Measurements from ENCODE around the gene LIFR. TPM values are rescaled to one million over a fixed set of nuclear protein-coding genes. Genes with fewer than 3 reads are reported as not detected.

The LIFR gene
- total RNA-seq, 6 donors from 2014 or later = 69.1 to 103 (median 85.8) TPM

DNA sequence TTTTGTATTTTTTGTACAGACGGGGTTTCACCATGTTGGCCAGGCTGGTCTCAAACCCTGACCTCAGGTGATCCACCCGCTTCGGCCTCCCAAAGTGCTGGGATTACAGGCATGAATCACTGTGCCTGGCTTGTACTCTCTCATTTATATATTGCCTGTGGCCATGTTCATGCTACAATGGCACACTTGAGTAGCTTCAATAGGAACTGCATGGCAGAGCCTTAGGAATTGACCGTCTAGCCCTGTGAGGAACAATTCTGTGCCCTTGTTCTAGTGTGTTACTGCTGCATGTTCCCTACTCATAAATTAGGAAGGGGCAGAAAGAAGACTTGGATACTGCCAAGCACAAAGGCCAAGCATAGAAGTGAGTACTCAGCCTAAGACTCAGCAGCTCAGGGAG is 104.2 kb downstream of the LIFR start:
- 93 to 96% methylated on average over 4 of the region's 4 CpGs for WGBS, 2 donors
- Histone ChIP-seq H3K27me3 (no peaks in the 10 kb centered on the region), H3K27ac (no peak overlapping the region), H3K36me3 (no peaks in the 10 kb centered on the region), H3K4me3 (no peak overlapping the region), H3K4me1 (peaks cover 0 to 4% (median 0%) of the 10 kb centered on the region in 4 donors), H3K9me3 (no peaks in the 10 kb centered on the region)
- no peak for ATAC-seq (ENCODE audit: low FRiP score in 2 of 2)
- no peak for DNase-seq
- TF ChIP-seq, protein P1, sequence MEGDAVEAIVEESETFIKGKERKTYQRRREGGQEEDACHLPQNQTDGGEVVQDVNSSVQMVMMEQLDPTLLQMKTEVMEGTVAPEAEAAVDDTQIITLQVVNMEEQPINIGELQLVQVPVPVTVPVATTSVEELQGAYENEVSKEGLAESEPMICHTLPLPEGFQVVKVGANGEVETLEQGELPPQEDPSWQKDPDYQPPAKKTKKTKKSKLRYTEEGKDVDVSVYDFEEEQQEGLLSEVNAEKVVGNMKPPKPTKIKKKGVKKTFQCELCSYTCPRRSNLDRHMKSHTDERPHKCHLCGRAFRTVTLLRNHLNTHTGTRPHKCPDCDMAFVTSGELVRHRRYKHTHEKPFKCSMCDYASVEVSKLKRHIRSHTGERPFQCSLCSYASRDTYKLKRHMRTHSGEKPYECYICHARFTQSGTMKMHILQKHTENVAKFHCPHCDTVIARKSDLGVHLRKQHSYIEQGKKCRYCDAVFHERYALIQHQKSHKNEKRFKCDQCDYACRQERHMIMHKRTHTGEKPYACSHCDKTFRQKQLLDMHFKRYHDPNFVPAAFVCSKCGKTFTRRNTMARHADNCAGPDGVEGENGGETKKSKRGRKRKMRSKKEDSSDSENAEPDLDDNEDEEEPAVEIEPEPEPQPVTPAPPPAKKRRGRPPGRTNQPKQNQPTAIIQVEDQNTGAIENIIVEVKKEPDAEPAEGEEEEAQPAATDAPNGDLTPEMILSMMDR (IDR thresholded peaks at IDR 0.05) = no peak
- no peak for TF ChIP-seq EP300 (IDR thresholded peaks at IDR 0.05)

DNA sequence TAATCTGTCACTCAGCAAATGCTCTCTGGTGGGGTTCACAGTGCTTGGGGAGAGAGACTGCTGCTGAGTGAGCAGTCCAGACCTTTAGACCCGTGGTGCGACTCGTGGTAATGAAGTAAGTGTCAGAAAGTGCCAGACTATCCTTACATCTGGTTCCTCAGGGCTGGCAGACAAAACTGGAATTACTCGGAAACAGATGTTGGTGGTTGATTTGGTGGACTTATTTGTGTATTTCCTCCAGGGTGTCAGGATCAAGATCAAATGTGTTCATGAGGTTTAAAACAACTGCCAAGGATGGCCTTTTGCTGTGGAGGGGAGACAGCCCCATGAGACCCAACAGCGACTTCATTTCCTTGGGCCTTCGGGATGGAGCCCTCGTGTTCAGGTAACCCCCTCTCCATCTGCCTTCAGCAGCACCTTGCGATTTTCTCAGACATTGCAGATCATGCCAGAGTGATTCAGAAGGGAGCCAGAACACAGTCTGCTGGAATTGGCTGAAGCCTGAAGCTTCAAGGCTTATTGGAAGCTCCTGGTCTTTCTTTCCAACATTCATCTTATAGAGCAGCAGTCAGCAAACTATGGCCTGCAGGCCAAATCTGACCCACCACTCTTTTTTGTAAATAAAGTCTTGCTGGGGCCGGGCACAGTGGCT is 105.2 kb downstream of the LIFR start:
- whole genome bisulfite sequencing, 2 donors = 71 to 80% methylated on average over 7 to 9 of the region's 9 CpGs
- TF ChIP-seq, protein P1 (IDR thresholded peaks at IDR 0.05) = no peak
- TF ChIP-seq POLR2A (IDR thresholded peaks at IDR 0.05) (no peak), EP300 (IDR thresholded peaks at IDR 0.05) (no peak), POLR2AphosphoS5 (IDR thresholded peaks at IDR 0.05) (no peak)
- H3K36me3 ChIP-seq = no peaks in the 10 kb centered on the region
- H3K27me3 ChIP-seq = no peaks in the 10 kb centered on the region
- H3K4me3 ChIP-seq = no peak overlapping the region
- H3K4me1 ChIP-seq = peaks cover 0 to 4% (median 0%) of the 10 kb centered on the region in 4 donors
- no peaks in the 10 kb centered on the region for H3K9me3 ChIP-seq
- DNase-seq (no peak), ATAC-seq (ENCODE audit: low FRiP score in 2 of 2) (peak; percentile 20 to 62)
- no peak overlapping the region for H3K27ac ChIP-seq

DNA sequence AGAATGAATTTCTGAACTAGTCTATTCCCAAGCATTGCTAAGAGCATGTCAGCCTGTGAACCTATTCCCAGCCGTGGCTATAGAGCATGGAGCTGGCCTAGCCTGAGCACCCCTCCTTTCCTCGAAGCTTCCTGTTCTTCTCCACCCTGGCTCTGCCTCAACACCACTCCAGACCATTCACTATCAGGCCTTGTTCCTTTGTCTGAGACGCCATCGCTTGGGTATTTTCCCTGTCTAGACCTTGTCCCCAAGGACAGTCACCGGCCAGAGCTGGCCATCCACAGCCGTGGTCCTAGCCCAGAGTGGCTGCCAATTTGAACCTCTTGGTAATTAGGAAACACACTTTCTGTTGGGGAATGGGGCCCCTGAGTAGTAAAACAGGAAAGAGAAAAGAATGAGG is 105.8 kb downstream of the LIFR start:
- ATAC-seq (ENCODE audit: low FRiP score in 2 of 2) (peak in 1 of 2 donors; percentile 57), DNase-seq (no peak)
- 78 to 82% methylated on average over 6 of the region's 6 CpGs for WGBS, 2 donors
- Histone ChIP-seq H3K4me3 (no peak overlapping the region), H3K9me3 (no peaks in the 10 kb centered on the region), H3K27ac (no peak overlapping the region), H3K4me1 (peaks cover 0 to 4% (median 0%) of the 10 kb centered on the region in 4 donors), H3K36me3 (no peaks in the 10 kb centered on the region), H3K27me3 (no peaks in the 10 kb centered on the region)
- TF ChIP-seq EP300 (IDR thresholded peaks at IDR 0.05) = no peak
- TF ChIP-seq POLR2AphosphoS5 (IDR thresholded peaks at IDR 0.05) = no peak
- no peak for TF ChIP-seq POLR2A (IDR thresholded peaks at IDR 0.05)
- TF ChIP-seq, protein P1 (IDR thresholded peaks at IDR 0.05) = no peak

DNA sequence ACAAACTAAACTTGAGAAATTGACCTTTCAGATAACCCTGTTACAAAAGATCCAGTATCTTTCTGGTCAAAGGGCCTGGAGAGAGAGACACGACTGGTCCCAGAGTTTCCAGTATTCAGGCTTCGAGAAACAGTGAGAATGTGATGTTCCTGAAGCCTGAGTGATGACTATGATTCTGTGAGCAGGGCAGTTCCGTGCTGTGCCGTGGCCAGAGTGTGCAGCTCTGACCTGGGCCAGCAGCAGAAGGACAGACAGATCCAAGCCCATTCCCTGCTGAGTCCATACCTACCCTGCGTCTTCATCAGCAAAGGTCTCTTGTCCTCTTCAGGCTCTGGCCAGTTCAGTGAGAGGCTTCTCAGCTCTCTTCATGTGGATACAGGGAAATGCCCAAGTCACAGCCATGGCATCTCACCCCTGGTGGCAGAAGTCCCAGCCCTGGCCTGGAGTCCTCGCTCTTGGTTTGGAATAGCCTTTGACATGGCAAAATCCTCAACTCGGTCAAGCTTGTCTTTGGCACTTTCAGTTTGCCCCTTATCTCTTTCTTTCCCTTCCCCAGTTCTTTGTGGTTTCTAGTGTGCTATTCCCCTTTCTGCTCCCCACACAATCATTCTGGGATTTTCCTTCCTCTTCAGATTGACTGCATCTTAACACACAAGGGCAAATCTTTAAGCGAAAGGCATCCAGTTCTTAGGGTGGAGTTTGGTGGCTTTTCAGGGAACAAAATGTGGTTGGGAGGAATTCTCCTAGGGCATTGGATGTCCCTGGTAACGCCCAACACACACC is 107.7 kb downstream of the LIFR start:
- H3K4me3 ChIP-seq = no peak overlapping the region
- H3K27ac ChIP-seq = peak overlapping the region in 1 of 4 donors; percentile 13
- DNase-seq (no peak), ATAC-seq (ENCODE audit: low FRiP score in 2 of 2) (no peak)
- H3K36me3 ChIP-seq = no peaks in the 10 kb centered on the region
- no peaks in the 10 kb centered on the region for H3K27me3 ChIP-seq
- TF ChIP-seq POLR2AphosphoS5 (IDR thresholded peaks at IDR 0.05) (no peak), EP300 (IDR thresholded peaks at IDR 0.05) (no peak), POLR2A (IDR thresholded peaks at IDR 0.05) (no peak)
- TF ChIP-seq, protein P1 (IDR thresholded peaks at IDR 0.05) = no peak
- no peaks in the 10 kb centered on the region for H3K9me3 ChIP-seq
- peaks cover 0 to 4% (median 1%) of the 10 kb centered on the region in 4 donors for H3K4me1 ChIP-seq
- WGBS, 2 donors = 83 to 89% methylated on average over 8 to 9 of the region's 9 CpGs
